HepG2 (cell line): ENCODE data around the gene CAST. TPM values are rescaled to one million over a fixed set of nuclear protein-coding genes. Genes with fewer than 3 reads are reported as not detected.

ENCODE experiments used
- ARHGAP35 ChIP-seq: sonication (generic); formaldehyde crosslinking; IDR thresholded peaks from 2 replicates; pipeline ENCODE4 v1.9.0; 2022; ENCODE audit warnings: mild to moderate bottlenecking, inconsistent platforms, moderate library complexity, missing genetic modification reagents, borderline replicate concordance
- CBFB ChIP-seq: sonication (generic); formaldehyde crosslinking; IDR thresholded peaks from 2 replicates; pipeline ENCODE4 v1.4.0; 2020; ENCODE audit warnings: missing genetic modification reagents
- CERS6 ChIP-seq: sonication (generic); formaldehyde crosslinking; IDR thresholded peaks from 2 replicates; pipeline ENCODE4 v1.5.0; 2020; ENCODE audit warnings: missing genetic modification reagents
- DMTF1 ChIP-seq: sonication (generic); formaldehyde crosslinking; IDR thresholded peaks from 2 replicates; pipeline ENCODE4 v1.4.0; 2020; ENCODE audit warnings: mild to moderate bottlenecking, missing genetic modification reagents
- ELK4 ChIP-seq: sonication (generic); formaldehyde crosslinking; IDR thresholded peaks from 2 replicates; pipeline ENCODE4 v1.9.0; 2021; ENCODE audit warnings: missing genetic modification reagents, borderline replicate concordance
- ESRRA ChIP-seq: sonication (generic); formaldehyde crosslinking; IDR thresholded peaks from 2 replicates; pipeline ENCODE4 v1.5.1; 2020; ENCODE audit warnings: mild to moderate bottlenecking, low read depth, missing genetic modification reagents
- FOXA3 ChIP-seq: IDR thresholded peaks from 2 replicates; pipeline ENCODE4 v1.6.1; 2016; ENCODE audit warnings: missing genetic modification reagents, missing compliant biosample characterization
- FOXO4 ChIP-seq: sonication (generic); formaldehyde crosslinking; conservative IDR thresholded peaks from 2 replicates; pipeline ENCODE4 v1.8.1; 2023; ENCODE audit warnings: missing genetic modification reagents
- HNRNPUL1 ChIP-seq: fragments of 200-400 bp; formaldehyde crosslinking; IDR thresholded peaks from 2 replicates; pipeline ENCODE4 v1.6.1; 2017; ENCODE audit warnings: low read depth, mild to moderate bottlenecking, low read length, moderate library complexity
- KDM4B ChIP-seq: sonication (generic); formaldehyde crosslinking; IDR thresholded peaks from 2 replicates; pipeline ENCODE4 v1.4.0; 2020; ENCODE audit warnings: missing genetic modification reagents
- NKX3-1 ChIP-seq: sonication (generic); formaldehyde crosslinking; IDR thresholded peaks from 2 replicates; pipeline ENCODE4 v1.5.0; 2020; ENCODE audit warnings: missing genetic modification reagents
- SRF ChIP-seq: IDR thresholded peaks from 2 replicates; pipeline ENCODE4 v1.6.1; 2011; ENCODE audit warnings: mild to moderate bottlenecking, low read depth, low read length, moderate library complexity
- STAT6 ChIP-seq: sonication (generic); formaldehyde crosslinking; IDR thresholded peaks from 2 replicates; pipeline ENCODE4 v1.4.0; 2020; ENCODE audit warnings: missing genetic modification reagents, mild to moderate bottlenecking, borderline replicate concordance
- ZFP41 ChIP-seq: sonication (generic); formaldehyde crosslinking; IDR thresholded peaks from 2 replicates; pipeline ENCODE4 v1.4.0; 2020; ENCODE audit warnings: mild to moderate bottlenecking, missing genetic modification reagents, borderline replicate concordance
- ZNF235 ChIP-seq: sonication (generic); formaldehyde crosslinking; IDR thresholded peaks from 2 replicates; pipeline ENCODE4 v1.8.1; 2023; ENCODE audit warnings: mild to moderate bottlenecking, missing genetic modification reagents, borderline replicate concordance
- ZNF446 ChIP-seq: sonication (generic); formaldehyde crosslinking; IDR thresholded peaks from 2 replicates; pipeline ENCODE4 v1.5.0; 2020; ENCODE audit warnings: mild to moderate bottlenecking, missing genetic modification reagents
- ZNF567 ChIP-seq: sonication (generic); formaldehyde crosslinking; IDR thresholded peaks from 2 replicates; pipeline ENCODE4 v1.8.1; 2023; ENCODE audit warnings: mild to moderate bottlenecking, missing genetic modification reagents, borderline replicate concordance
- ZNF607 ChIP-seq: sonication (generic); formaldehyde crosslinking; IDR thresholded peaks from 2 replicates; pipeline ENCODE4 v1.5.1; 2020; ENCODE audit warnings: missing genetic modification reagents, mild to moderate bottlenecking, borderline replicate concordance
- ZNF678 ChIP-seq: sonication (generic); formaldehyde crosslinking; IDR thresholded peaks from 2 replicates; pipeline ENCODE4 v1.4.0; 2020; ENCODE audit warnings: mild to moderate bottlenecking, missing genetic modification reagents
- ZNF781 ChIP-seq: sonication (generic); formaldehyde crosslinking; IDR thresholded peaks from 2 replicates; pipeline ENCODE4 v1.5.1; 2020; ENCODE audit warnings: borderline replicate concordance, mild to moderate bottlenecking, missing genetic modification reagents; ENCODE audit errors: not compliant biosample characterization
- polyA plus RNA-seq, 8 experiments: library from polyadenylated mRNA; depleted of rRNA in 3 of 8; stranded (reverse) in 7 of 8; unstranded in 1 of 8; fragments of >200 nt; fragmentation: Illumina TruSeq in 4 of 8; extraction: Trizol in 4 of 8; gene quantifications; 2 replicates each; pipeline versions ENCODE4 v1.2.1 to v1.2.3, GENCODE V29; 2011 to 2016; ENCODE audit warnings: low read depth in 4 of 8, missing spikeins in 1 of 8, mixed read lengths in 1 of 8; ENCODE audit not compliant: insufficient read depth in 1 of 8
- total RNA-seq, 5 experiments: library from RNA; depleted of rRNA; stranded (reverse); fragments of >200 nt; fragmentation: Illumina TruSeq; extraction: Trizol; gene quantifications; 2 replicates each; pipeline ENCODE4 v1.2.3, GENCODE V29; 2016; ENCODE audit warnings: low read depth in 1 of 5

Gene CAST
- total and polyA plus RNA-seq, 2 of the 13 experiments (the other 11 are each of a cell fraction or from before 2014, with no cell fraction given): 42.1 to 67.6 TPM

- TF ChIP-seq STAT6 (CRISPR knock-in tag): no peak; the same call in 1 of the 2 replicates
- TF ChIP-seq SRF: no peak
- TF ChIP-seq ZNF446 (CRISPR knock-in tag): no peak
- no peak for TF ChIP-seq ZFP41
- TF ChIP-seq FOXA3: peak; percentile 35; the same call in 1 of the 2 replicates
- no peak for TF ChIP-seq FOXO4 (CRISPR knock-in tag)
- TF ChIP-seq DMTF1 (CRISPR knock-in tag): no peak
- peak; percentile 88; the same call in 1 of the 2 replicates for TF ChIP-seq ZNF235 (CRISPR knock-in tag)
- TF ChIP-seq HNRNPUL1: no peak
- 0 out of 2 replicates have a peak, but pooled peaks have one; percentile 57 for TF ChIP-seq ZNF678 (CRISPR knock-in tag)
- no peak; the same call in 1 of the 2 replicates for TF ChIP-seq ZNF567 (CRISPR knock-in tag)
- no peak for TF ChIP-seq CERS6 (CRISPR knock-in tag)
- no peak for TF ChIP-seq ARHGAP35 (CRISPR knock-in tag)
- TF ChIP-seq ZNF607: 0 out of 2 replicates have a peak, but pooled peaks have one; percentile 24
- peak; percentile 55 for TF ChIP-seq ESRRA (CRISPR knock-in tag)
- no peak for TF ChIP-seq ELK4 (CRISPR knock-in tag)
- no peak for TF ChIP-seq CBFB (CRISPR knock-in tag)
- TF ChIP-seq KDM4B (CRISPR knock-in tag): no peak
- no peak for TF ChIP-seq ZNF781 (CRISPR knock-in tag)
- TF ChIP-seq NKX3-1 (CRISPR knock-in tag): no peak
Observed at GRCh38 chr5:96702503-96703383, 40.6 kb downstream of the CAST start (continued).
